HepG2 (cell line): Measurements from ENCODE around the gene SLC4A2. TPM values are rescaled to one million over a fixed set of nuclear protein-coding genes. Genes with fewer than 3 reads are reported as not detected.

Experiments
- ADNP ChIP-seq: sonication (generic); formaldehyde crosslinking; IDR thresholded peaks from 2 replicates; pipeline ENCODE4 v1.4.0; 2020; ENCODE audit warnings: missing genetic modification reagents
- ARID4A ChIP-seq: sonication (generic); formaldehyde crosslinking; IDR thresholded peaks from 2 replicates; pipeline ENCODE4 v1.5.0; 2020; ENCODE audit warnings: mild to moderate bottlenecking, missing genetic modification reagents, borderline replicate concordance
- DMAP1 ChIP-seq: IDR thresholded peaks from 2 replicates; pipeline ENCODE4 v1.6.1; 2016
- ELF1 ChIP-seq: sonication (generic); formaldehyde crosslinking; IDR thresholded peaks from 2 replicates; pipeline ENCODE4 v1.4.0; 2020; ENCODE audit warnings: missing genetic modification reagents
- FOSL2 ChIP-seq: sonication (generic); formaldehyde crosslinking; IDR thresholded peaks from 2 replicates; pipeline ENCODE4 v1.4.0; 2020; ENCODE audit warnings: missing genetic modification reagents
- IRX3 ChIP-seq: sonication (generic); formaldehyde crosslinking; IDR thresholded peaks from 2 replicates; pipeline ENCODE4 v1.8.1; 2023; ENCODE audit warnings: mild to moderate bottlenecking, low read depth, missing genetic modification reagents, borderline replicate concordance
- MEF2D ChIP-seq: sonication (generic); formaldehyde crosslinking; IDR thresholded peaks from 2 replicates; pipeline ENCODE4 v1.5.1; 2020; ENCODE audit warnings: mild to moderate bottlenecking, missing genetic modification reagents
- MEIS2 ChIP-seq: sonication (generic); formaldehyde crosslinking; IDR thresholded peaks from 2 replicates; pipeline ENCODE4 v1.9.0; 2021; ENCODE audit warnings: mild to moderate bottlenecking, missing genetic modification reagents
- RORA ChIP-seq: sonication (generic); formaldehyde crosslinking; IDR thresholded peaks from 2 replicates; pipeline ENCODE4 v1.5.0; 2020; ENCODE audit warnings: mild to moderate bottlenecking, missing genetic modification reagents, moderate library complexity
- SOX6 ChIP-seq, 2 experiments: fragments of 450-650 bp in 1 of 2; sonication (generic) in 1 of 2; formaldehyde crosslinking in 1 of 2; IDR thresholded peaks; 2 replicates each; pipeline versions ENCODE4 v1.4.0 to v1.6.1; 2017 to 2020; ENCODE audit warnings: antibody characterized with exemption in 1 of 2, mild to moderate bottlenecking in 1 of 2, missing genetic modification reagents in 1 of 2
- TAF1 ChIP-seq: sonication (generic); formaldehyde crosslinking; IDR thresholded peaks from 2 replicates; pipeline ENCODE4 v1.4.0; 2020; ENCODE audit warnings: missing genetic modification reagents
- ZFP36 ChIP-seq: fragments of 150-350 bp; IDR thresholded peaks from 2 replicates; pipeline ENCODE4 v1.6.1; 2018; ENCODE audit warnings: borderline replicate concordance, low read length, low read depth; ENCODE audit not compliant: partially characterized antibody
- ZHX2 ChIP-seq, 2 experiments: sonication (generic) in 1 of 2; formaldehyde crosslinking in 1 of 2; IDR thresholded peaks; 2 replicates each; pipeline versions ENCODE4 v1.6.1 to v1.9.0; 2014 to 2022; ENCODE audit warnings: antibody characterized with exemption in 1 of 2, borderline replicate concordance in 1 of 2, inconsistent platforms in 1 of 2, low read depth in 1 of 2, missing genetic modification reagents in 1 of 2
- ZNF343 ChIP-seq: sonication (generic); formaldehyde crosslinking; IDR thresholded peaks from 2 replicates; pipeline ENCODE4 v1.4.0; 2020; ENCODE audit warnings: mild to moderate bottlenecking, missing genetic modification reagents
- polyA plus RNA-seq, 8 experiments: library from polyadenylated mRNA; depleted of rRNA in 3 of 8; stranded (reverse) in 7 of 8; unstranded in 1 of 8; fragments of >200 nt; fragmentation: Illumina TruSeq in 4 of 8; extraction: Trizol in 4 of 8; gene quantifications; 2 replicates each; pipeline versions ENCODE4 v1.2.1 to v1.2.3, GENCODE V29; 2011 to 2016; ENCODE audit warnings: low read depth in 4 of 8, missing spikeins in 1 of 8, mixed read lengths in 1 of 8; ENCODE audit not compliant: insufficient read depth in 1 of 8
- total RNA-seq, 5 experiments: library from RNA; depleted of rRNA; stranded (reverse); fragments of >200 nt; fragmentation: Illumina TruSeq; extraction: Trizol; gene quantifications; 2 replicates each; pipeline ENCODE4 v1.2.3, GENCODE V29; 2016; ENCODE audit warnings: low read depth in 1 of 5
- TF ChIP-seq, protein P1 (sequence below): IDR thresholded peaks from 2 replicates; pipeline ENCODE4 v1.6.1; 2016; ENCODE audit warnings: missing genetic modification reagents, missing compliant biosample characterization
- TF ChIP-seq, protein P2 (sequence below): sonication (generic); formaldehyde crosslinking; IDR thresholded peaks from 2 replicates; pipeline ENCODE4 v1.9.0; 2021; ENCODE audit warnings: missing genetic modification reagents, mild to moderate bottlenecking, borderline replicate concordance

Gene SLC4A2
- total and polyA plus RNA-seq, 2 of the 13 experiments (the other 11 are each of a cell fraction or from before 2014, with no cell fraction given) = 51.9 to 73.4 TPM

GRCh38 chr7:151087245-151088018 lies 28.0 kb downstream of the SLC4A2 start (continued):
- no peak for TF ChIP-seq ZHX2 (IDR thresholded peaks at IDR 0.05; ENCODE audit: low read depth)
- 0 out of 2 replicates have a peak, but pooled peaks have one; percentile 28 for TF ChIP-seq ZHX2 (CRISPR knock-in tag; IDR thresholded peaks at IDR 0.05; ENCODE audit: borderline replicate concordance)
- TF ChIP-seq, protein P1, sequence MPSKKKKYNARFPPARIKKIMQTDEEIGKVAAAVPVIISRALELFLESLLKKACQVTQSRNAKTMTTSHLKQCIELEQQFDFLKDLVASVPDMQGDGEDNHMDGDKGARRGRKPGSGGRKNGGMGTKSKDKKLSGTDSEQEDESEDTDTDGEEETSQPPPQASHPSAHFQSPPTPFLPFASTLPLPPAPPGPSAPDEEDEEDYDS = 0 out of 2 replicates have a peak, but pooled peaks have one; percentile 28
- TF ChIP-seq MEF2D (CRISPR knock-in tag) = no peak
- TF ChIP-seq ARID4A = peak; percentile 81; the same call in 1 of the 2 replicates
- TF ChIP-seq IRX3 (CRISPR knock-in tag) = peak; percentile 62; the same call in 1 of the 2 replicates
- TF ChIP-seq DMAP1 (CRISPR knock-in tag) = peak; percentile 58; the same call in 1 of the 2 replicates
- peak; percentile 56; the same call in 1 of the 2 replicates for TF ChIP-seq MEIS2
- TF ChIP-seq RORA (CRISPR knock-in tag) = no peak
- TF ChIP-seq SOX6 (IDR thresholded peaks at IDR 0.05) = no peak
- peak; percentile 18; the same call in 1 of the 2 replicates for TF ChIP-seq SOX6 (CRISPR knock-in tag; IDR thresholded peaks at IDR 0.05)
- no peak for TF ChIP-seq ZFP36
- TF ChIP-seq ZNF343 (CRISPR knock-in tag) = 0 out of 2 replicates have a peak, but pooled peaks have one; percentile 35
- TF ChIP-seq ELF1 (CRISPR knock-in tag) = peak; percentile 52
- peak; percentile 23; the same call in 1 of the 2 replicates for TF ChIP-seq FOSL2
- 0 out of 2 replicates have a peak, but pooled peaks have one; percentile 19 for TF ChIP-seq ADNP (CRISPR knock-in tag)
- peak; percentile 43; the same call in 1 of the 2 replicates for TF ChIP-seq TAF1 (CRISPR knock-in tag)
- TF ChIP-seq, protein P2, sequence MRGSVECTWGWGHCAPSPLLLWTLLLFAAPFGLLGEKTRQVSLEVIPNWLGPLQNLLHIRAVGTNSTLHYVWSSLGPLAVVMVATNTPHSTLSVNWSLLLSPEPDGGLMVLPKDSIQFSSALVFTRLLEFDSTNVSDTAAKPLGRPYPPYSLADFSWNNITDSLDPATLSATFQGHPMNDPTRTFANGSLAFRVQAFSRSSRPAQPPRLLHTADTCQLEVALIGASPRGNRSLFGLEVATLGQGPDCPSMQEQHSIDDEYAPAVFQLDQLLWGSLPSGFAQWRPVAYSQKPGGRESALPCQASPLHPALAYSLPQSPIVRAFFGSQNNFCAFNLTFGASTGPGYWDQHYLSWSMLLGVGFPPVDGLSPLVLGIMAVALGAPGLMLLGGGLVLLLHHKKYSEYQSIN (CRISPR knock-in tag) = no peak
